ENCODE data around the gene CPNE5. TPM values are rescaled to one million over a fixed set of nuclear protein-coding genes. Genes with fewer than 3 reads are reported as not detected.
A peak's percentile ranks its signal among the peaks of the same experiment; 100 is the strongest.

Gene CPNE5
- total RNA-seq, 1 donor from 2014 or later, result 0.65 TPM

DNA sequence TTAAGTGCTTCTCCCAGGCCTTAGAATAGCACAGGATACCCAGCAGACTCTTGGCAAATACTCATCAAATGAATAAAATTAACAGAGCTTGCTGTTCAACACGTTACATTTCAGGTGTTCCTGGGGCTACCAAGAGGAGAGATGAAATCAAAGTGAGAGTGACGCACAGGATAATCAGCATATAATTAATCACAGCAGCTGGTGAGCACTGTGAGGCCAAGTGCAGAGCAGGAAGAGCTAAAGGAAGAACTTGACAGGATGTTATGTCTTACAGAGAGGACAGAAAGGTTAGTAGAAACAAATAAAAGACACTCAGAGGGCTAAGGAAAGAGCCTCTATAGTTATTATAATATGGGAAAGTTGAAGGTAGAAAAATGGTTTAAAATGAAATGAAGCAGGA lies 26.6 kb upstream of the CPNE5 start:
- peaks cover 62% of the 10 kb centered on the region for H3K4me1 Mint-ChIP-seq
- intact Hi-C loops (cut with micrococcal nuclease), result no loop called here

DNA sequence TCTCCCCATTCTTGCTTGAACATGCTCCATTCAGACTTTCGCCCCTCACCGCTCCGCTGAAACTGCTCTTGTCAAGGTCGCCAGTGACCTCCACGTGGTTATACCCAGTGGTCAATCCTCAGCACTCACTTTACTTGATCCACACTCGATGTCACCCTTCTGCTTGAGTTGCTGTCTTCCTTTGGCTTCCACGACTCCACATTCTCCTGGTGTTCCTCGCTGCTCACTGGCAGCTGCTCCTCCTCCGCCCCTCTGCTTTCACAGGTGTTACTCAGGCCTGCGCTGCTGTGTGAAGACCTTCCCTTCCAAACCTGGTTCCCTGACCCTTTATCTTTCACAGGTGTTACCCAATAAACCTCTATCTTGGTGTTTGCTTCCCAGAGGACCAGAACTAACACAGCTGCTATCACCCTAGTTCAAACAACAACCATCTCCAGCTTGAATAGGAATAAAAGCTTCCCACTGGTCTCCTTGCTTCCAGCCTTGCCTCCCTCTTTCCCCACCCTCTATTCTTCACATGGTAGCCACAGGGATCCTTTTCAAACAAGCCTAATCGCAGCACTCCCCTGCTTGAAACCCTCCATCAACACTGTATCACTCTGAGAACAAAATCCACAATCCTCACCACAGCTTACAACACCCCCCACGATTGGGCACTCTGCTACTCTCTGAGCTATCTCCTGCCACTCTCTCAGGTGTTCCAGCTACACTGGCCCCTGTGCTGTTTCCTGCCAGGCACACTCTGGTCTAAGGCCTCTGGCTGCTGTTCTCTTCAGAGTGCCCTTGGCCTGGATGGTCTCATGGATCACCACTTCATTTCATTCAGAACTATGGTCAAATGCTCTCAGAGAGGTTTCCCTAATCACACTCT lies 24.7 kb upstream of the CPNE5 start:
- Mint-ChIP-seq H3K27me3 (no peaks in the 10 kb centered on the region), H3K27ac (no peak overlapping the region), H3K4me1 (peaks cover 52% of the 10 kb centered on the region), H3K9me3 (no peaks in the 10 kb centered on the region), H3K4me3 (no peak overlapping the region), H3K36me3 (ENCODE audit: low read depth) (peaks cover 52% of the 10 kb centered on the region)
- DNase-seq, result no peak
- intact Hi-C loops (cut with micrococcal nuclease), result no loop called here

More for the DNA sequence above, 26.6 kb upstream of the CPNE5 start:
- Mint-ChIP-seq H3K9me3 (no peaks in the 10 kb centered on the region), H3K36me3 (ENCODE audit: low read depth) (peaks cover 62% of the 10 kb centered on the region), H3K27me3 (no peaks in the 10 kb centered on the region), H3K4me3 (no peak overlapping the region), H3K27ac (peak overlapping the region; percentile 0)
- DNase-seq, result no peak

DNA sequence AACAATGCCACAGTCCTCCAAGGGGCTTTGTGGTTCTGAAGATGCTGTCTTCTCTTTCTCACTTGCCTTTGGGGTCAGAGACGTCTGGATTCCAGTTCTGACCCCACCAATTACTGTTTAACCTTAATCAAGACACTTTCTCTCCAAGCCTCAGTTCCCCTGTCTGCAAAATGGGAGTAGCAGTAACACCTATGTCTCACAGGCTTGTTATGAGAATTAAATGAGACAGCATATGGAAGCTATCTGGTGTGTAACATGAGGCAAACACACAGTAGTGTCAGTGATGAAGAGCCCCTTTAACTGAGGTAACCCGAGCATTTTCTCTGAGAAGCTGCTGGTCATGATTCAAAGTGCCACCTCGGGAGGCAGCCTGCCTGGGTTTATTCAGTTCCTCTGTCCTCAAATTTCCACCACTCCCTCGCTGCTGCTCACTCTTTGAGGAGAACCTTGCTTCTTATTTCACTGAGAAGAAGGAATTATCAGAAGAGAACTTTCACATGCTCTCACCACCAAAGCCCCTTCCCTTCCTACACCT lies 23.7 kb upstream of the CPNE5 start:
- intact Hi-C loops (cut with micrococcal nuclease), result no loop called here
- Mint-ChIP-seq H3K4me1 (peaks cover 50% of the 10 kb centered on the region), H3K27ac (no peak overlapping the region)

DNA sequence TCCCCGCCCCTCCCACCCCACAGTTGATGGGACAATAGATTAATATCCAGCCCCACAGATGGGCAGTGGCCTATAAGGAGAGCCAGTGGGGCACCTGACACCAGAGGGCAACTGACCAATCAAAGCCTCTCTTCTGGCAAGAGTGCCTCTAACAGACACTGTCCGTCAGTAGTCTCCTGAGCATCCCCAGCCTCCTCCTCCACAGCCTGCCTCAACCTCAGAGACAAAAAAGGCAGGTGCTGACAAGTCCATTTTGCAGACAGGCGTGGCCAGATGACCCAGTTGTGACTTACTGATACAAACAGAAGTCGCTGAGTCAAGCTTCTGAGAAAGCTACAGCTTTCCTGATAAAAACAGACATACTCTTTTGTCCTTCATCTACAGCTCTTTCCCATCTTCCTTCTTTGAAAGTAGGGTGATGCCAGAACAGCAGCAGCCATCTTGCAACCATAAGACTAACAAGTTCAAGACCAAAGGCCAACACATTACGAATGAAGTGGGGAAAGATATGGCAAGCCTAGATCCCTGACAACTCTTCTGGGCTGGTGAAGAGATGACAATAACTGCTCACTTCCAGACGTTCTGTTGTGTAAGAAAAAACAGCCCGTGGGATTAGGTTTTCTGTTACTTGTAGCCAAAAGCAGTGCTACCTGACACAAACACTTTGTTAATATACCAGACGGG lies 23.1 kb upstream of the CPNE5 start:
- Mint-ChIP-seq H3K9me3 (no peaks in the 10 kb centered on the region), H3K27me3 (no peaks in the 10 kb centered on the region), H3K36me3 (ENCODE audit: low read depth) (peaks cover 50% of the 10 kb centered on the region), H3K4me3 (no peak overlapping the region), H3K27ac (no peak overlapping the region), H3K4me1 (peaks cover 45% of the 10 kb centered on the region)
- no peak for DNase-seq
- intact Hi-C loops (cut with micrococcal nuclease), result no loop called here

More for the DNA sequence above, 23.7 kb upstream of the CPNE5 start:
- no peak for DNase-seq
- Mint-ChIP-seq H3K4me3 (no peak overlapping the region), H3K27me3 (no peaks in the 10 kb centered on the region), H3K36me3 (ENCODE audit: low read depth) (peaks cover 54% of the 10 kb centered on the region), H3K9me3 (no peaks in the 10 kb centered on the region)

DNA sequence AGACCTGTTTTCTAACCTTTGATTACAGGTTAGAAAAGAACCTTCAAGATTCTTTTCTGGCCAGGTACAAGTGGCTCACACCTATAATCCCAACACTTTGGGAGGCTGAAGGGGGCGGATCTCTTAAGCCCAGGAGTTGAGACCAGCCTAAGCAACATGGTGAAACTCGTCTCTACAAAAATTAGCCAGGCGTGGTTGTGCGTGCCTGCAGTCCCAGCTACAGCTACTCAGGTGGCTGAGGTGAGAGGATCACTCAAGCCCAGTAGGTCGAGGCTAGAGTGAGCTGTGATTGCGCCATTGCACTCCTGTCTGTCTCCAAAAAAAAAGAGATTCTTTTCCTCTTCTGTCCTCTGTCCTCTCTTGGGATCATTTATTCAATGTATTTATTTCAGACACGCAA lies 20.9 kb upstream of the CPNE5 start:
- Mint-ChIP-seq H3K27ac (no peak overlapping the region), H3K9me3 (no peaks in the 10 kb centered on the region), H3K36me3 (ENCODE audit: low read depth) (peaks cover 57% of the 10 kb centered on the region), H3K4me1 (peaks cover 27% of the 10 kb centered on the region), H3K4me3 (no peak overlapping the region), H3K27me3 (no peaks in the 10 kb centered on the region)
- intact Hi-C loops (cut with micrococcal nuclease), result no loop called here
- no peak for DNase-seq

DNA sequence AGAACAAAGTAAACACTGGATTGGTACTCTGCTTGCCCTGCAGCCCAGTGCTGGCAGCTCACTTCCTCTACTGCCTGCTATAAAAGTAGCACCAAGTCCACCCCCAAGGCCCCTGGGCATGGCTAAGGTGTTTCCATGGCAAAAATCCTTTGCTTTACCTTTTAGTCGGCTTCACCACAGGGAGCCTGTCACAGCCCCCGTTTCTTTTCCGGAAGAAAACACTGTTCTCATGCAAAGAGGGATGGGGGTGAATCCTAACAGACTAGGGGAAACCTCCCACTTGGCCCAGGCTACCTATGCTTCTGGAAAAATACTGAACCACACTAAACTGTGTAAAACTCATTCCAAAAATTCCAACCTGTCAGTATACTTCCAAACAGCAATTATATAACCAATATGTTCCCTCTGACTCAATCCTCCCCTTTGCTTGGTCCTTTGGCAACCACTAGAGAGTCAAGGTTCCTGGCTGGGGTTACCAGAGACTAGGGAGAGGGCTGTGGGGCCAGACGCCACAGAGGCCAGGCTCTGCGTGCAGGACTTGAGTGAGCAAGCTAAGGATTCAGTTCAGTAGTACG lies 19.2 kb upstream of the CPNE5 start:
- no peak overlapping the region for H3K27ac Mint-ChIP-seq
- intact Hi-C loops (cut with micrococcal nuclease), result no loop called here
- H3K4me1 Mint-ChIP-seq, result peaks cover 21% of the 10 kb centered on the region
- DNase-seq, result no peak
- peaks cover 60% of the 10 kb centered on the region for H3K36me3 Mint-ChIP-seq (ENCODE audit: low read depth)
- no peak overlapping the region for H3K4me3 Mint-ChIP-seq
- H3K9me3 Mint-ChIP-seq, result no peaks in the 10 kb centered on the region
- H3K27me3 Mint-ChIP-seq, result no peaks in the 10 kb centered on the region

DNA sequence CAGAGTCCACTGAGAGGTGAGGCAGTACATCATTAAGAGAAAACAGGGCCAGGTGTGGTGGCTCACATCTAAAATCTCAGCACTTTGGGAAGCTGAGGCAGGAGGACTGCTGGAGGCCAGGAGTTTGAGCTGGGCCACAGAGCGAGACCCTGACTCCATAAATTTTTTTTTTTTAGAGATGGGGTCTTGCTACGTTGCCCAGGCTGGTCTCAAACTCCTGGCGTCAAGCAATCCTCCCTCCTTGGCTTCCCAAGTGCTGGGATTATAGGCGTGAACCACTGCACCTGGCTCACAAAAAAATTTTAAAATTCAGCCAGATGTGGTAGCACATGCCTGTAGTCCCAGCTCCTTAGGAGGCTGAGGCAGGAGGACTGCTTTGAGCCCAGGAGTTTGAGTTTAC lies 18.1 kb upstream of the CPNE5 start:
- no peak for DNase-seq
- no peak overlapping the region for H3K4me3 Mint-ChIP-seq
- no peaks in the 10 kb centered on the region for H3K9me3 Mint-ChIP-seq
- no peaks in the 10 kb centered on the region for H3K27me3 Mint-ChIP-seq
- H3K27ac Mint-ChIP-seq, result no peak overlapping the region
- peaks cover 58% of the 10 kb centered on the region for H3K36me3 Mint-ChIP-seq (ENCODE audit: low read depth)
- peaks cover 19% of the 10 kb centered on the region for H3K4me1 Mint-ChIP-seq
- intact Hi-C loops (cut with micrococcal nuclease), result no loop called here

DNA sequence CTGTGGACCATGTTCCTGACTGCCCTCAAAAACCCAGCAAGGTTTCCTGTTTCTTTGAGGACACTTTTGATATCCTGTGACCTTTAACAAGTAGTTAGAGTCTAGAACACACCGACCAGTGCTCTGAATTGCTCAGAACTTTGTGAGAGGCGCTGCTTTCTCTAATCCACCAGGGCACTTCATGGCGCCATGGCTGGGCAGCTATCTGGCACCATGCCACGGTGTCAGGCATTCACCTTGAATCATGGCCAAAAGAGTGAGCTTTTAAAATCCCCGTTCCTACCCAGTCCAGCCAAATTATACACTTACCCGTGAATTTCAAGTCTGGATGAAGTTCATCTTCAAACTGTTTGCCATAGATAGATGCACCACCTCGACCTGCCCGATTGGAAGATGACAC lies 17.0 kb upstream of the CPNE5 start:
- peaks cover 19% of the 10 kb centered on the region for H3K4me1 Mint-ChIP-seq
- intact Hi-C loops (cut with micrococcal nuclease), result no loop called here
- H3K27ac Mint-ChIP-seq, result no peak overlapping the region
- peaks cover 60% of the 10 kb centered on the region for H3K36me3 Mint-ChIP-seq (ENCODE audit: low read depth)
- H3K27me3 Mint-ChIP-seq, result no peaks in the 10 kb centered on the region
- no peak for DNase-seq
- no peaks in the 10 kb centered on the region for H3K9me3 Mint-ChIP-seq
- no peak overlapping the region for H3K4me3 Mint-ChIP-seq

DNA sequence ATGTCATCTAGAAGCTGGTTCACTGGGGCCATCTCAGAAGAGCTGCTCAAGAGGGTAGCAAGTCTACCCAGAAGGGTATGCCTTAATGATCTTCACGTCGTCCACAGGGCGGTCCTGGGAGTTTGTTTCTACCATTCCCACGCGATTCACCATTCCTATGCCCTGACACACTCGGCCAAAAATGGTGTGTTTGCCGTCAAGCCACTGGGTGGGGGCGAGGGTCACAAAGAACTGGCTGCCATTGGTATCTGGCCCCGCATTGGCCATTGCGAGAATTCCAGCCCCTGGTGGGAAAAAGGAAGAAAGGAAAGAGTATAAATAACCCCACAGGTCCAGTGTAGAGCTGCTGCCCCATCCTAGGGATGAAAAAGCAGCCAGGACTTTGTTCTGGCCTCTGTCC lies 16.5 kb upstream of the CPNE5 start:
- Mint-ChIP-seq H3K36me3 (ENCODE audit: low read depth) (peaks cover 58% of the 10 kb centered on the region), H3K4me1 (peaks cover 17% of the 10 kb centered on the region), H3K9me3 (no peaks in the 10 kb centered on the region), H3K4me3 (no peak overlapping the region), H3K27me3 (no peaks in the 10 kb centered on the region), H3K27ac (no peak overlapping the region)
- no peak for DNase-seq
- intact Hi-C loops (cut with micrococcal nuclease), result no loop called here

DNA sequence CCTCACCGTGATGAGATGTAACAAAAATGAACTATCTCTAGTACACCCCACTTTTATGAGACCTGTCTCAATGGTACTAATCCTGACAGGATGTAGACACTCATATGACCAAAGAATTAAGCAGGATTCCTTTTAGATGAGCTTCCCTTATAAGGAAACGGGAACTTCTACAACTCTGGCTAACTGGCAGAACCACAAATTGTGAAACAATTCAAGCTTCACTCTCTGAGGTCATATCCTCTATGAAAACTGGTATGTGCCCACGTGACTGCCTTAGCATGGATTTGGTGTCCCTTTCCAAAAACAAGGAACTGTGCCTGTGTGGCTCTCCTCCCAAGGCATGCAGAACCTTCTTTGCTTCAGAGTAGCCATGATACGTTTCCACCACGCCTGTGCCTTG lies 14.1 kb upstream of the CPNE5 start:
- Mint-ChIP-seq H3K27me3 (no peaks in the 10 kb centered on the region), H3K36me3 (ENCODE audit: low read depth) (peaks cover 55% of the 10 kb centered on the region), H3K4me3 (no peak overlapping the region), H3K4me1 (peaks cover 10% of the 10 kb centered on the region), H3K27ac (peak overlapping the region; percentile 14), H3K9me3 (no peaks in the 10 kb centered on the region)
- DNase-seq, result no peak
- intact Hi-C loops (cut with micrococcal nuclease), result loop anchor here (5.0 kb wide), 1 partner anchor 71 kb away; no protein-coding TSS in a partner anchor

DNA sequence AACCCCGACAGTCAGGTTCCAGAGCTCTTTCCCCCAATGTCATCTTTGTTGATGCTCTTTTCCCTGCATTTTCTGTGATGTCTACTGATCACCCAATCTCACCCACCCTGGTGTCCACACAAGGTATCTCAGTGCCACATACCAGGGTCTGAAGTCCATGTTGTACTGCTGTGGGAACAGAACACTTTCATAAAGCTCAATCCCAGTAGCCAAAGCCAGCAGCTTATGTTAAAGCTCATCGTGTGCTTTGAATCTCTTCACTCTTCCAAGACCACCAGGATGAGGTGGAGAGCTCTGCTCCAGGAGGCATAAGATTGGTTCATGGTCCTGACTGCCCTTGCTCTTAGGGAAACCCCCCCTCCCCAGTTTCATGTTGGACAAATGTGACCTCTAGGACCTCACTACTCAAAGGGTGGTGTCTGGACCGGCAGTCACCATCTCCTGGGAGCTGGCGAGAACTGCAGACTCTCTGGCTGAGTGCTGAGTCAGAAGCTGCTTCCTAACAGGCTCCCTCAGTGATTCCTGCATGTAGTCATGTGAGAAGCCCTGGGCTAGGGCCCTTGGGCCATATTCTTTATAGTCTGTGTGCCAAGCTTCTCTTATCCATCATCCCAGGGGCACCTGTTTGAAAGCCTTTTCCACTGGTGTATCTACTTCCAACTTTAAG lies 13.4 kb upstream of the CPNE5 start:
- H3K27ac Mint-ChIP-seq, result no peak overlapping the region
- H3K4me1 Mint-ChIP-seq, result peaks cover 10% of the 10 kb centered on the region
- no peaks in the 10 kb centered on the region for H3K9me3 Mint-ChIP-seq
- H3K27me3 Mint-ChIP-seq, result no peaks in the 10 kb centered on the region
- no peak overlapping the region for H3K4me3 Mint-ChIP-seq
- intact Hi-C loops (cut with micrococcal nuclease), result loop anchor here (5.0 kb wide), 1 partner anchor 70 kb away; no protein-coding TSS in a partner anchor
- peaks cover 54% of the 10 kb centered on the region for H3K36me3 Mint-ChIP-seq (ENCODE audit: low read depth)
- DNase-seq, result no peak

DNA sequence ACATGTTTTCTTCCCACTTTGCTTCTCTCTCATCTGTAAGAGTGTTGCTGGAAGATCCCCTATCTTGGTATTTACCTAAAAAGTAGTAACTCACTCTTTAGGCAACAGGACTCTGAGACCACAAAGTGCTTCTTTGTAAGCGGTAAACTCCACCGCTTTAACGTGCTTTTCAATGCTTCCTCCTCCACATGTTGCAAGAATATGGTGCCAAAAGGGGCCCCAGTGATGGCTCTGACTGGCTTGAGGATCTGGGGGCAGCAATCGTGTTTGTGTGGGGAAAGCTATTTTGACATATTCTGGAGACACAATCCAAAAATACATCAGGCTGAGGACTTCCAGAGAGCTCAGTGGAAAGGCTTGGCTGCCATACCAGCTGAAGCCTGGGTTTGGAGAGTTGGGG lies 12.4 kb upstream of the CPNE5 start:
- Mint-ChIP-seq H3K4me3 (no peak overlapping the region), H3K27me3 (no peaks in the 10 kb centered on the region), H3K4me1 (peaks cover 10% of the 10 kb centered on the region), H3K27ac (peak overlapping the region; percentile 19), H3K36me3 (ENCODE audit: low read depth) (peaks cover 47% of the 10 kb centered on the region), H3K9me3 (no peaks in the 10 kb centered on the region)
- intact Hi-C loops (cut with micrococcal nuclease), result loop anchor here (1.0 to 5.0 kb wide), 2 partner anchors 69 to 85 kb away; no protein-coding TSS in a partner anchor
- no peak for DNase-seq

DNA sequence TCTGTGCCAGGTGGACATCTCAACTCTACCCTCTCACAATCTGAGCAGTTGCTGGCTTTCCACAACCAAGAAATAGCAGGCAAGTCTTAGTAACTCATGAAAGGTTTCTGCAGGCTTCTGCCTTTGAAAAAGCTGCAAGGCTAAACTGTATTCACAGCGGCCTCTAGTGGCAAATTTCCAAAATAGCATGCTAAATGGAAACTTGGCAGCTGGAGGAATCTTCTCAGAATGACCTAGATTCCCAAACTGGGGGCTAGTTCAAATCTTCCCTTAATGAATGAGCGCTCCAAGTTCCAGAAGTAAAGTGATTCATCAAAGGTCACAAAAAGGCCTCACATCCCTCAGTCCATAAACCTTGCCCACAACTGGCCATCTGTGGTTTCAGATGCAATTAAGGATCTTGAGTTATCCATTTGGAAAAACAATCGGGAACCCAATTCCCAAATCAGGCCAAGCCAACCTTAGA lies 11.9 kb upstream of the CPNE5 start:
- Mint-ChIP-seq H3K9me3 (no peaks in the 10 kb centered on the region), H3K36me3 (ENCODE audit: low read depth) (peaks cover 44% of the 10 kb centered on the region), H3K4me3 (no peak overlapping the region), H3K4me1 (peaks cover 10% of the 10 kb centered on the region), H3K27me3 (no peaks in the 10 kb centered on the region), H3K27ac (no peak overlapping the region)
- DNase-seq, result peak; percentile 84
- intact Hi-C loops (cut with micrococcal nuclease), result loop anchor here (1.0 to 5.0 kb wide), 2 partner anchors 69 to 85 kb away; no protein-coding TSS in a partner anchor

Data from activated CD4-positive, alpha-beta T cell treated with anti-CD3 and anti-CD28 coated beads, Interleukin-2, amount 10 ng/mL, durations not matched to agents 24 days and 14 days (primary cell).